HG03575 (cell line): ENCODE data around the gene TSPAN17.

Experiments used
- ATAC-seq: cut with Tn5 transposase; IDR thresholded peaks from one replicate; pipeline ENCODE4 v1.9.1; 2021; ENCODE audit not compliant: unreplicated experiment, insufficient number of reproducible peaks, low FRiP score; ENCODE audit errors: extremely low read depth

TSPAN17 gene

GRCh38 chr5:176673651-176674583 lies 26.6 kb downstream of the TSPAN17 start:
- no peak for ATAC-seq

GRCh38 chr5:176674799-176675198 lies 27.5 kb downstream of the TSPAN17 start:
- no peak for ATAC-seq

- ATAC-seq, result no peak
These were observed 28.5 kb downstream of the TSPAN17 start for GRCh38 chr5:176675676-176676360.

GRCh38 chr5:176676361-176676824 lies 29.1 kb downstream of the TSPAN17 start:
- ATAC-seq, result no peak

GRCh38 chr5:176677209-176677939 lies 30.1 kb downstream of the TSPAN17 start:
- no peak for ATAC-seq

- no peak for ATAC-seq
These were observed 31.3 kb downstream of the TSPAN17 start for GRCh38 chr5:176678584-176678983.

GRCh38 chr5:176679365-176680225 lies 32.3 kb downstream of the TSPAN17 start:
- ATAC-seq, result no peak

GRCh38 chr5:176680226-176680563 lies 32.9 kb downstream of the TSPAN17 start:
- ATAC-seq, result no peak

- ATAC-seq, result no peak
These were observed 34.8 kb downstream of the TSPAN17 start for GRCh38 chr5:176682016-176682531.

- ATAC-seq, result no peak
These were observed 37.7 kb downstream of the TSPAN17 start for GRCh38 chr5:176685010-176685409.

GRCh38 chr5:176687247-176687646 lies 40.0 kb downstream of the TSPAN17 start:
- ATAC-seq, result no peak

- no peak for ATAC-seq
These were observed 40.6 kb downstream of the TSPAN17 start for GRCh38 chr5:176687881-176688280.

- no peak for ATAC-seq
These were observed 43.6 kb downstream of the TSPAN17 start for GRCh38 chr5:176690911-176691310.

- no peak for ATAC-seq
These were observed 44.2 kb downstream of the TSPAN17 start for GRCh38 chr5:176691524-176691923.

- no peak for ATAC-seq
These were observed 45.0 kb downstream of the TSPAN17 start for GRCh38 chr5:176692326-176692725.

GRCh38 chr5:176692839-176693476 lies 45.7 kb downstream of the TSPAN17 start:
- ATAC-seq, result no peak

GRCh38 chr5:176693477-176693851 lies 46.2 kb downstream of the TSPAN17 start:
- no peak for ATAC-seq

GRCh38 chr5:176694146-176694545 lies 46.9 kb downstream of the TSPAN17 start:
- no peak for ATAC-seq
